Measurements from ENCODE around the gene RFX8. TPM values are rescaled to one million over a fixed set of nuclear protein-coding genes. Genes with fewer than 3 reads are reported as not detected.

RFX8 gene
- not detected in 2 replicates for total RNA-seq (2022)
- percentile 7 among the genes with signal in this experiment for Bru-seq, nascent RNA
- percentile 1 among the genes with signal in this experiment for BruChase-seq, experiment 1, labeled RNA remaining after a 6-hour chase
- BruChase-seq, experiment 2, labeled RNA remaining after a 2-hour chase = percentile 5 among the genes with signal in this experiment
- long read RNA-seq = 0 reads

GRCh38 chr2:101474731-101475384, at the start of gene RFX8:
TSS of gene RFX8 (minus strand) at chr2:101475112. CDS start at chr2:101466848, 8,264 bp downstream.
- no peaks in the 10 kb centered on the region for H3K9me3 Mint-ChIP-seq (ENCODE audit: unreplicated experiment)
- TF ChIP-seq, protein P1, sequence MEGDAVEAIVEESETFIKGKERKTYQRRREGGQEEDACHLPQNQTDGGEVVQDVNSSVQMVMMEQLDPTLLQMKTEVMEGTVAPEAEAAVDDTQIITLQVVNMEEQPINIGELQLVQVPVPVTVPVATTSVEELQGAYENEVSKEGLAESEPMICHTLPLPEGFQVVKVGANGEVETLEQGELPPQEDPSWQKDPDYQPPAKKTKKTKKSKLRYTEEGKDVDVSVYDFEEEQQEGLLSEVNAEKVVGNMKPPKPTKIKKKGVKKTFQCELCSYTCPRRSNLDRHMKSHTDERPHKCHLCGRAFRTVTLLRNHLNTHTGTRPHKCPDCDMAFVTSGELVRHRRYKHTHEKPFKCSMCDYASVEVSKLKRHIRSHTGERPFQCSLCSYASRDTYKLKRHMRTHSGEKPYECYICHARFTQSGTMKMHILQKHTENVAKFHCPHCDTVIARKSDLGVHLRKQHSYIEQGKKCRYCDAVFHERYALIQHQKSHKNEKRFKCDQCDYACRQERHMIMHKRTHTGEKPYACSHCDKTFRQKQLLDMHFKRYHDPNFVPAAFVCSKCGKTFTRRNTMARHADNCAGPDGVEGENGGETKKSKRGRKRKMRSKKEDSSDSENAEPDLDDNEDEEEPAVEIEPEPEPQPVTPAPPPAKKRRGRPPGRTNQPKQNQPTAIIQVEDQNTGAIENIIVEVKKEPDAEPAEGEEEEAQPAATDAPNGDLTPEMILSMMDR (IDR thresholded peaks at IDR 0.05; ENCODE audit: unreplicated experiment) = no peak
- no peak for DNase-seq (ENCODE audit: unreplicated experiment)
- peak within 1 kb of the TSS; percentile 55 for H3K4me3 Mint-ChIP-seq (ENCODE audit: unreplicated experiment)
- no peak within 1 kb of the TSS for H3K27ac Mint-ChIP-seq (ENCODE audit: low read depth, unreplicated experiment)
- H3K36me3 Mint-ChIP-seq (ENCODE audit: insufficient read depth, unreplicated experiment) = no peaks in the 10 kb centered on the region
- ChIA-PET CTCF (no interaction called here), POLR2A (no interaction called here)
- no peaks in the 10 kb centered on the region for H3K27me3 Mint-ChIP-seq (ENCODE audit: insufficient read depth, unreplicated experiment)
- BruUV-seq (replicated peaks) = no TSS peak
- intact Hi-C loops (cut with micrococcal nuclease) = loop anchor here (5.0 kb wide), 1 partner anchor 43 kb away; no protein-coding TSS in a partner anchor
- no peaks in the 10 kb centered on the region for H3K4me1 Mint-ChIP-seq (ENCODE audit: insufficient read depth, unreplicated experiment)

- peaks cover 4% of the 10 kb centered on the region for H3K9me3 Mint-ChIP-seq (ENCODE audit: unreplicated experiment)
- ChIA-PET POLR2A (interaction anchor here (0.6 to 0.8 kb wide), 3 partner anchors 175 to 183 kb away, joined by 3 read pairs; partner anchors contain the start of gene MAP4K4), CTCF (interaction anchor here (0.6 to 0.7 kb wide), 2 partner anchors 179 to 379 kb away, joined by 3 to 5 read pairs; no protein-coding TSS in a partner anchor)
- BruUV-seq (replicated peaks) = no TSS peak
- H3K36me3 Mint-ChIP-seq (ENCODE audit: insufficient read depth, unreplicated experiment) = no peaks in the 10 kb centered on the region
- no peak overlapping the region for H3K4me3 Mint-ChIP-seq (ENCODE audit: unreplicated experiment)
- DNase-seq (ENCODE audit: unreplicated experiment) = no peak
- intact Hi-C loops (cut with micrococcal nuclease) = no loop called here
- H3K27me3 Mint-ChIP-seq (ENCODE audit: insufficient read depth, unreplicated experiment) = no peaks in the 10 kb centered on the region
- TF ChIP-seq, protein P1 (IDR thresholded peaks at IDR 0.05; ENCODE audit: unreplicated experiment) = no peak
- H3K4me1 Mint-ChIP-seq (ENCODE audit: insufficient read depth, unreplicated experiment) = peaks cover 24% of the 10 kb centered on the region
- no peak overlapping the region for H3K27ac Mint-ChIP-seq (ENCODE audit: low read depth, unreplicated experiment)
These were observed 46.6 kb upstream of the RFX8 start for GRCh38 chr2:101521487-101521886.

GRCh38 chr2:101520246-101520645, 45.3 kb upstream of the RFX8 start:
- peaks cover 4% of the 10 kb centered on the region for H3K9me3 Mint-ChIP-seq (ENCODE audit: unreplicated experiment)
- peak; percentile 68 for DNase-seq (ENCODE audit: unreplicated experiment)
- peak overlapping the region; percentile 27 for H3K27ac Mint-ChIP-seq (ENCODE audit: low read depth, unreplicated experiment)
- H3K4me1 Mint-ChIP-seq (ENCODE audit: insufficient read depth, unreplicated experiment) = peaks cover 25% of the 10 kb centered on the region
- POLR2A ChIA-PET = interaction anchor here (1.0 kb wide), 1 partner anchor 180 kb away, joined by 4 read pairs; no protein-coding TSS in a partner anchor
- TF ChIP-seq, protein P1 (IDR thresholded peaks at IDR 0.05; ENCODE audit: unreplicated experiment) = no peak
- no peaks in the 10 kb centered on the region for H3K27me3 Mint-ChIP-seq (ENCODE audit: insufficient read depth, unreplicated experiment)
- no peaks in the 10 kb centered on the region for H3K36me3 Mint-ChIP-seq (ENCODE audit: insufficient read depth, unreplicated experiment)
- intact Hi-C loops (cut with micrococcal nuclease) = no loop called here
- CTCF ChIA-PET = interaction anchor here (0.6 to 4.5 kb wide), 9 partner anchors 102 to 315 kb away, joined by 3 to 37 read pairs (median 4); no protein-coding TSS in a partner anchor
- no TSS peak for BruUV-seq (replicated peaks)
- H3K4me3 Mint-ChIP-seq (ENCODE audit: unreplicated experiment) = no peak overlapping the region

Measured in MCF 10A (cell line).